HG02840 (cell line): ENCODE data around the gene FRMD8.

Experiments
- ATAC-seq: cut with Tn5 transposase; IDR thresholded peaks from one replicate; pipeline ENCODE4 v1.9.1; 2021; ENCODE audit warnings: mild to moderate bottlenecking, moderate library complexity, moderate number of reproducible peaks; ENCODE audit not compliant: unreplicated experiment, low FRiP score

The FRMD8 gene, protein sequence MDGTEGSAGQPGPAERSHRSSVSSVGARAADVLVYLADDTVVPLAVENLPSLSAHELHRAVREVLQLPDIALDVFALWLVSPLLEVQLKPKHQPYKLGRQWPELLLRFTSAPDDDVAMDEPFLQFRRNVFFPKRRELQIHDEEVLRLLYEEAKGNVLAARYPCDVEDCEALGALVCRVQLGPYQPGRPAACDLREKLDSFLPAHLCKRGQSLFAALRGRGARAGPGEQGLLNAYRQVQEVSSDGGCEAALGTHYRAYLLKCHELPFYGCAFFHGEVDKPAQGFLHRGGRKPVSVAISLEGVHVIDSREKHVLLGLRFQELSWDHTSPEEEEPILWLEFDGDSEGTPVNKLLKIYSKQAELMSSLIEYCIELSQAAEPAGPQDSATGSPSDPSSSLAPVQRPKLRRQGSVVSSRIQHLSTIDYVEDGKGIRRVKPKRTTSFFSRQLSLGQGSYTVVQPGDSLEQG

DNA sequence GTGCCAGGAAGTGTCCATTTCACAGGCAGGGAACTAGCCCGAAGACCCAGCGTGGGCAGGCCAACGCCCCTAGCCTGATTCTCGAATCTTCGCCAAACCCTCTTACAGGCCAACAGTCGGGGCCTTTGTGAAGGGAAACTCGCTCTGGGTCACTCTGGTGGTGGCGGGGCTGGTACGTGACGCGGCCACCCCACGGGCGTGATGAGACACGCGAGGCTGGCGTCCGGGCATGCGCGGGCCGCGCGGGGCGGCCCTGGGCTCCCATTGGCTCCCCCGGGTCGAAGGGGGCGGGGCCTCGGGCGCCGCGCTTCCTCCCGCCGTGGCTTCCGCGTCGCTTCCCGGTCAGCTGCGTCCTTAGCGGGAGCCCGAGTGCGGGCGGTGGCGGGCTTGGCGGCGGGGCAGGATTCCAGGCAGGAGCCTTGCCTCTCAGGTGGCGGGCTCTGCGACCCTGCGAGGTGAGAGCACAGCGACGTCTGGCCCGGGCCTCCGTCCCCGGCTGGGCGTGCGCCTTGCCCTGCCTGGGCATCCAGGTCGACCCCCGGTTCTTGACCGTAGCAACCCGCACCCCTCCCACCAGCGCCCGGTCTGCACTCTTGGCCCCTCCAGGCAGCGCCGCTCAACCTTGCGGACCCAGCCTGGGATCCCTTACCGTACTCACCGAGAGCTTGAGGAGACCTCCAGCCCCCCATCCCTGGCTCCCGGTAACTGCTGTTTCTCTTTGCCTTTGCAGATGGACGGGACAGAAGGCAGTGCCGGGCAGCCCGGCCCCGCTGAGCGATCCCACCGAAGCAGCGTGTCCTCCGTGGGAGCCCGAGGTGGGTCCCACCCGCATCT lies at the start of gene FRMD8:
FRMD8 (plus strand) TSS at position 331 of the 834 bp plus-strand sequence; CDS start at position 731, 400 bp downstream.
- no peak for ATAC-seq

- ATAC-seq, result no peak
Measured at GRCh38 chr11:65338676-65339075, 47.8 kb upstream of the FRMD8 start.

DNA sequence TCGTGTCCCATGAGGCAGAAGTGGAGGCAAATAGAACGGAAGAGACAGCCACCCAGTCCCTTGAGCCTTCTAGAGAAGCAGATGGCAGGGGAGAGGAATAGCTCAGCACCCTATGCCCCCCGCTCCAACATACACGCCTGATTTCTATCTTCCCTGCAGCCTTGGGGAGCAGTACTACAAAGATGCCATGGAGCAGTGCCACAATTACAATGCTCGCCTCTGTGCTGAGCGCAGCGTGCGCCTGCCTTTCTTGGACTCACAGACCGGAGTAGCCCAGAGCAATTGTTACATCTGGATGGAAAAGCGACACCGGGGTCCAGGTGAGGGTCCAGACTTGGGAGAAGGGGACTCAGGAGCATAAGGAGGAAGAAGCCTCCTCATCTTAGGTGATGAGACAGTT lies 46.2 kb upstream of the FRMD8 start:
- no peak for ATAC-seq

- no peak for ATAC-seq
Measured at GRCh38 chr11:65341856-65342255, 44.6 kb upstream of the FRMD8 start.

DNA sequence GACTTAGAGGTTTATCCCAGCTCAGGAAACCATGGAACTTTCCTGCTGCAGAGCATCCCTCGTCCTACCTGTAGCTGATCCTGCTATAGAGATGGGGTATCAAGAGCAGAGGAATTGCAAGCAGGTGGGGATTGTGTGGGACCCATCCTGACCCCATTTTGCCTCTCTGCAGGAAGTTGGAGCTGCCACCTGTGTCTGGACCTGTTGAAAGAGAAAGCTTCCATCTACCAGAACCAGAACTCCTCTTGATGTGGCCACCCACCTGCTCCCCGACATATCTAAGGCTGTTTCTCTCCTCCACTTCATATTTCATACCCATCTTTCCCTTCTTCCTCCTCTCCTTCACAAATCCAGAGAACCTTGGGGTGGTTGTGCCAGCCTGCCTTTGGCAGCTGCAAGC lies 34.9 kb upstream of the FRMD8 start:
- ATAC-seq, result no peak

GRCh38 chr11:65352783-65353182 lies 33.7 kb upstream of the FRMD8 start:
- ATAC-seq, result no peak

- ATAC-seq, result no peak
Measured at GRCh38 chr11:65353376-65353775, 33.1 kb upstream of the FRMD8 start.

DNA sequence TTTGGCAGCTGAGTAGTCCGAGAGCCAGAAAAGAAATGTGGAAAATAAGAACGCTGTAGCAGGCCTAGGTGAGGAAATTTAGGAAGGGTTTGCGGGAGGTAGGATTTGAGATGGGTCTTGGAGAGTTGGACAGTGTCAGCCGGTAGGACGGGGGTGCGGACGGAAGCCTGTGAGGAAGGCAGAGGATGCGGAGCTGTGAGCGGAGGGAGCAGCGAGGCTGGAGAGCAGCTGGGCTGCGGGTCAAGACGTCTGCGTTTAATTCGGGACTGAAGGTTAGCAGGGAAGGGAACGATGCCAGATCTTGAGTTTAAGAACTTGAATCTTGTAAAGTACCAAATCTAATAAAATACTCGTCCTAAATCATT lies 32.6 kb upstream of the FRMD8 start:
- ATAC-seq, result no peak

GRCh38 chr11:65354265-65355012 lies 32.0 kb upstream of the FRMD8 start, which contains the start of gene TIGD3:
Gene TIGD3, plus strand, starts transcription at chr11:65354751. Its CDS starts 1,058 bp downstream, at chr11:65355809.
- peak; percentile 92 for ATAC-seq

DNA sequence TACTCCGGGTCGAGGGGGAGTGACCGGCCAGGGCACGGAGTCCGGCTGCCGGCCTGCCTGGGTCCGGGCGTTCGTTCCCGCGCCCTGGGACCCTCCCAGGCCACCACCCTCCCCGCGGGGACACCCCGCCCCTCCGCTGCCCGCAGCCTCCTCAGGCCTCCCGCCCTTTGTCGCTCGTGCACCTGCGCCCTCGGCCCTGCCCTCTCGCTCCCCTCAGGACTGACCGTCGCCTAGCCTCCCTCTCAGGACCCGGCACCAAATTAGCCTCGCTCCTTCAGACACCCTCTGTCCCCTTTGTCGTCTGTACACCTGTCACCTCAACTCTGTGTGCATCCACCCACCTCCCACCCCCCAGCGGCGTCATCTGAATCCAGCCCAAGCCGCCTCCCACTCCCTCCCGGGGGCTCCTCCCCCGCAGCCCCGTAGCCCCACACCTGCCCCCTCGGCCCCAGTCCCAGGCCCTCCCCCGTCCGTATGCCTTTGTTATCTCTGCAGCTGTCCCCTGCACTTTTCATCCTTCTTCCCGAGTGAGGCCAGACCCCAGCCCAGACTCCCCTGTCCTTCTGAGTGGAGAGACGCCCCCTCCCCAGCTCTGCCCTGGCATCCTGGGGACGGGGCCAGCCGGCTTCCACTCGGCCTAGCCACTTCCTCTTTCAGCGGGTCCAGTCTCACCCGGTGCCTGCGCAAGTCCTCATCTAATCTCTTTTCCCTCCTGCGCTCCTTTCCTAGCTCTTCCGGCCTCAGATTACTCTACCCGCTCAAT lies 31.2 kb upstream of the FRMD8 start:
- peak; percentile 30 for ATAC-seq

GRCh38 chr11:65355776-65356393 lies 30.6 kb upstream of the FRMD8 start:
- no peak for ATAC-seq

GRCh38 chr11:65356394-65356972 lies 30.0 kb upstream of the FRMD8 start:
- no peak for ATAC-seq

GRCh38 chr11:65357856-65358356 lies 28.5 kb upstream of the FRMD8 start:
- ATAC-seq, result no peak

DNA sequence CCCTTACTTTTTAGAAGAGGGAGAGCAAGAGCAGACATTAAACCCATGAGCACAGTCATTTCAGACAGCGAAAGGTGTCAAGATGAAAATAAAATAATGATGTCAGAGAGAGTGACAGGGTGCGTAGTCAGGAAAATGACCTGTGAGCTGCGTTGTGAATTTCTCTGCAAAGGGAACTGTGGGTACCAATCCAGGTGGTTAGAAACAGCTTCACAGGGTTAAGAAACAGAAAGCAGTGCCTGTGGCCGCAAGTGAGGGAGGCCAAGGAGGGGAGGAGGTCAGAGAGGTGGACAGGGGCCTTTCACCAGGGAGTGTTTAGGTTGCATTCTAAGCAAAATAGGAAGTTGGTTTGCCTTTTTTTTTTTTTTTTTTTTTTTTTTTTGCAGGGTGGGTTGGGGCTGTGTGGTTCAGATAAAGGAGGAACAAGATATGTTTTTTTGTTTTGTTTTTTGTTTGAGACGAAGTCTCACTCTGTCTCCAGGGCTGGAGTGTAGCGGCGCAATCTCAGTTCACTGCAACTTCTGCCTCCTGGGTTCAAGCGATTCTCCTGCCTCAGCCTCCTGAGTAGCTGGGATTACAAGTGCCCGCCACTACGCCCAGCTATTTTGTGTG lies 24.0 kb upstream of the FRMD8 start:
- no peak for ATAC-seq

GRCh38 chr11:65362966-65363365 lies 23.5 kb upstream of the FRMD8 start:
- no peak for ATAC-seq

DNA sequence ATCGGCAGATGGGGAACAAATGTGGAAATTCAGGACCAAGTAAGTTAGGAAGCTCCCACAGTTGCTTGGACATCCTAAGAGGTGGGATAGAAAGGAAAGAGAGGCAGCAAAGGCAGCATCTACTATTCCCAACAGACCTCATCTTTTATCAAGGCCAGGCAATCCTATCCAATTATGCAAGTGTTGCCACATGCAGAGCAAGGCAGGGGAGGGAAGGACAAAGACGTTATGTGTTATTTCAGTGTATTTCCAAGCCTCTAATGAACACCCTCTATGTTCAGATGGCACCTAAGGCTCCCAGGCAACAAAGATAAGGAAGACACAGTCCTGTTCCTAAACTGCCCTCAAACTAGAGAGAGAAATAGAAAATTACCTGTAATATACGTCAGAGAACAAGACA lies 22.7 kb upstream of the FRMD8 start:
- ATAC-seq, result no peak

GRCh38 chr11:65366340-65366773 lies 20.1 kb upstream of the FRMD8 start:
- ATAC-seq, result no peak

GRCh38 chr11:65370659-65371049 lies 15.8 kb upstream of the FRMD8 start:
- ATAC-seq, result no peak
